Stimulated activated effector memory CD8-positive, alpha-beta T cell treated with anti-CD3 and anti-CD28 coated beads, Interleukin-12 subunit alpha, Interleukin-12 subunit beta, amount 100 ng/mL, for 72 hours (primary cell): ENCODE results near the gene FGFBP1.

Experiments used
- ATAC-seq: fragments of 150-1000 bp; cut with Tn5 transposase; 2 replicates; pipeline ENCODE4 v1.10.0; 2021
- DNase-seq, 2 donors: peaks; one replicate each; pipeline ENCODE4 v3.0.0; 2021 to 2022; ENCODE audit warnings: low spot score in 2 of 2
- H3K27ac Mint-ChIP-seq: one replicate; pipeline ENCODE4 v1.8.0; 2022; ENCODE audit warnings: mild to moderate bottlenecking, mixed read lengths
- H3K36me3 Mint-ChIP-seq: one replicate; pipeline ENCODE4 v1.8.0; 2022; ENCODE audit warnings: mild to moderate bottlenecking, mixed read lengths
- H3K4me1 Mint-ChIP-seq: one replicate; pipeline ENCODE4 v1.8.0; 2022; ENCODE audit warnings: mixed read lengths
- H3K4me3 Mint-ChIP-seq: one replicate; pipeline ENCODE4 v1.8.0; 2022; ENCODE audit warnings: mild to moderate bottlenecking, mixed read lengths
- H3K9me3 Mint-ChIP-seq: one replicate; pipeline ENCODE4 v1.8.0; 2022; ENCODE audit warnings: mixed read lengths

Gene FGFBP1

GRCh38 chr4:15907430-15907829, 31.1 kb downstream of the FGFBP1 start:
- no peaks in the 10 kb centered on the region for H3K36me3 Mint-ChIP-seq
- no peak overlapping the region for H3K27ac Mint-ChIP-seq
- ATAC-seq (no peak), DNase-seq (no peak)
- peaks cover 11% of the 10 kb centered on the region for H3K4me1 Mint-ChIP-seq
- H3K9me3 Mint-ChIP-seq, result peaks cover 3% of the 10 kb centered on the region
- H3K4me3 Mint-ChIP-seq, result no peak overlapping the region

GRCh38 chr4:15906020-15906443, 32.5 kb downstream of the FGFBP1 start:
- H3K27ac Mint-ChIP-seq, result no peak overlapping the region
- peaks cover 3% of the 10 kb centered on the region for H3K9me3 Mint-ChIP-seq
- H3K36me3 Mint-ChIP-seq, result no peaks in the 10 kb centered on the region
- no peak overlapping the region for H3K4me3 Mint-ChIP-seq
- peaks cover 10% of the 10 kb centered on the region for H3K4me1 Mint-ChIP-seq
- DNase-seq (no peak), ATAC-seq (no peak)

- DNase-seq, result no peak
- Mint-ChIP-seq H3K4me3 (no peak overlapping the region), H3K36me3 (no peaks in the 10 kb centered on the region), H3K4me1 (peaks cover 10% of the 10 kb centered on the region), H3K9me3 (peaks cover 3% of the 10 kb centered on the region), H3K27ac (no peak overlapping the region)
- ATAC-seq, result peak; percentile 27
Measured at GRCh38 chr4:15902746-15903145, 35.8 kb downstream of the FGFBP1 start.

- Mint-ChIP-seq H3K9me3 (peaks cover 3% of the 10 kb centered on the region), H3K4me3 (no peak overlapping the region), H3K36me3 (no peaks in the 10 kb centered on the region), H3K27ac (no peak overlapping the region), H3K4me1 (peaks cover 10% of the 10 kb centered on the region)
- DNase-seq (peak in 1 of 2 donors; percentile 49), ATAC-seq (peak; percentile 88)
Measured at GRCh38 chr4:15901998-15902397, 36.5 kb downstream of the FGFBP1 start.

- Mint-ChIP-seq H3K4me3 (no peak overlapping the region), H3K4me1 (peaks cover 10% of the 10 kb centered on the region), H3K27ac (no peak overlapping the region), H3K36me3 (no peaks in the 10 kb centered on the region), H3K9me3 (peaks cover 3% of the 10 kb centered on the region)
- ATAC-seq (no peak), DNase-seq (no peak)
Measured at GRCh38 chr4:15901007-15901406, 37.5 kb downstream of the FGFBP1 start.

- H3K9me3 Mint-ChIP-seq, result peaks cover 3% of the 10 kb centered on the region
Measured at GRCh38 chr4:15899511-15899910, 39.0 kb downstream of the FGFBP1 start.

GRCh38 chr4:15898902-15899301, 39.6 kb downstream of the FGFBP1 start:
- H3K4me3 Mint-ChIP-seq, result no peak overlapping the region
- H3K9me3 Mint-ChIP-seq, result no peaks in the 10 kb centered on the region
- DNase-seq (no peak), ATAC-seq (no peak)
- no peaks in the 10 kb centered on the region for H3K36me3 Mint-ChIP-seq
- no peak overlapping the region for H3K27ac Mint-ChIP-seq
- peaks cover 10% of the 10 kb centered on the region for H3K4me1 Mint-ChIP-seq

More at GRCh38 chr4:15899511-15899910, 39.0 kb downstream of the FGFBP1 start:
- no peak for DNase-seq
- Mint-ChIP-seq H3K27ac (no peak overlapping the region), H3K4me3 (no peak overlapping the region), H3K36me3 (no peaks in the 10 kb centered on the region), H3K4me1 (peaks cover 10% of the 10 kb centered on the region)
- ATAC-seq, result no peak

- DNase-seq, result no peak
- no peaks in the 10 kb centered on the region for H3K9me3 Mint-ChIP-seq
- H3K27ac Mint-ChIP-seq, result no peak overlapping the region
- H3K36me3 Mint-ChIP-seq, result no peaks in the 10 kb centered on the region
- H3K4me3 Mint-ChIP-seq, result no peak overlapping the region
- peaks cover 5% of the 10 kb centered on the region for H3K4me1 Mint-ChIP-seq
- no peak for ATAC-seq
Measured at GRCh38 chr4:15897577-15897976, 41.0 kb downstream of the FGFBP1 start.

GRCh38 chr4:15894921-15895916, 43.3 kb downstream of the FGFBP1 start:
- no peak overlapping the region for H3K4me3 Mint-ChIP-seq
- H3K4me1 Mint-ChIP-seq, result no peaks in the 10 kb centered on the region
- H3K36me3 Mint-ChIP-seq, result no peaks in the 10 kb centered on the region
- H3K27ac Mint-ChIP-seq, result no peak overlapping the region
- no peaks in the 10 kb centered on the region for H3K9me3 Mint-ChIP-seq
- DNase-seq (no peak), ATAC-seq (no peak)

GRCh38 chr4:15894393-15894792, 44.1 kb downstream of the FGFBP1 start:
- DNase-seq (no peak), ATAC-seq (no peak)
- Mint-ChIP-seq H3K9me3 (no peaks in the 10 kb centered on the region), H3K27ac (no peak overlapping the region), H3K36me3 (no peaks in the 10 kb centered on the region), H3K4me1 (no peaks in the 10 kb centered on the region), H3K4me3 (no peak overlapping the region)

GRCh38 chr4:15893962-15894361, 44.6 kb downstream of the FGFBP1 start:
- ATAC-seq, result no peak
- no peak overlapping the region for H3K27ac Mint-ChIP-seq
- H3K4me3 Mint-ChIP-seq, result no peak overlapping the region
- no peaks in the 10 kb centered on the region for H3K4me1 Mint-ChIP-seq
- no peaks in the 10 kb centered on the region for H3K36me3 Mint-ChIP-seq
- no peaks in the 10 kb centered on the region for H3K9me3 Mint-ChIP-seq
- no peak for DNase-seq

- Mint-ChIP-seq H3K9me3 (no peaks in the 10 kb centered on the region), H3K27ac (no peak overlapping the region), H3K4me1 (no peaks in the 10 kb centered on the region), H3K36me3 (no peaks in the 10 kb centered on the region), H3K4me3 (no peak overlapping the region)
- no peak for ATAC-seq
- DNase-seq, result no peak
Measured at GRCh38 chr4:15891312-15891711, 47.2 kb downstream of the FGFBP1 start.

GRCh38 chr4:15890246-15890829, 48.2 kb downstream of the FGFBP1 start:
- Mint-ChIP-seq H3K36me3 (no peaks in the 10 kb centered on the region), H3K4me1 (no peaks in the 10 kb centered on the region), H3K9me3 (no peaks in the 10 kb centered on the region), H3K27ac (no peak overlapping the region), H3K4me3 (no peak overlapping the region)
- ATAC-seq, result no peak
- no peak for DNase-seq

- ATAC-seq, result no peak
- DNase-seq, result no peak
- no peak overlapping the region for H3K27ac Mint-ChIP-seq
- no peaks in the 10 kb centered on the region for H3K36me3 Mint-ChIP-seq
- H3K4me3 Mint-ChIP-seq, result no peak overlapping the region
- no peaks in the 10 kb centered on the region for H3K9me3 Mint-ChIP-seq
- H3K4me1 Mint-ChIP-seq, result no peaks in the 10 kb centered on the region
Measured at GRCh38 chr4:15888515-15888914, 50.0 kb downstream of the FGFBP1 start.
